Endothelial cell (in vitro differentiated cells): ENCODE results near the gene CLK3. TPM values are rescaled to one million over a fixed set of nuclear protein-coding genes. Genes with fewer than 3 reads are reported as not detected.
"Not testable (repeated sequence)": the region's sequence is repeated elsewhere in the genome, so short reads cannot be mapped to it uniquely, and the experiment has no call there.

Experiments
- DNase-seq: peaks from one replicate; pipeline ENCODE4 v3.0.0; 2021; ENCODE audit warnings: low spot score
- H3K27ac Mint-ChIP-seq: one replicate; pipeline ENCODE4 v1.8.0; 2021; ENCODE audit warnings: mixed read lengths, inconsistent platforms; ENCODE audit not compliant: unreplicated experiment
- H3K27me3 Mint-ChIP-seq: one replicate; pipeline ENCODE4 v1.8.0; 2021; ENCODE audit warnings: mild to moderate bottlenecking, moderate library complexity, mixed read lengths, inconsistent platforms; ENCODE audit not compliant: unreplicated experiment
- H3K36me3 Mint-ChIP-seq: one replicate; pipeline ENCODE4 v1.8.0; 2021; ENCODE audit warnings: mild to moderate bottlenecking, low read depth, mixed read lengths, inconsistent platforms; ENCODE audit not compliant: unreplicated experiment
- H3K4me1 Mint-ChIP-seq: one replicate; pipeline ENCODE4 v1.8.0; 2021; ENCODE audit warnings: mild to moderate bottlenecking, mixed read lengths, inconsistent platforms; ENCODE audit not compliant: unreplicated experiment
- H3K4me3 Mint-ChIP-seq: one replicate; pipeline ENCODE4 v1.8.0; 2021; ENCODE audit warnings: mild to moderate bottlenecking, mixed read lengths, inconsistent platforms; ENCODE audit not compliant: unreplicated experiment
- H3K9me3 Mint-ChIP-seq: one replicate; pipeline ENCODE4 v1.8.0; 2021; ENCODE audit warnings: mixed read lengths, inconsistent platforms; ENCODE audit not compliant: unreplicated experiment
- CTCF ChIP-seq: fragments of 200-600 bp; sonication (generic); IDR thresholded peaks from one replicate; pipeline ENCODE4 v1.5.0; 2021; ENCODE audit warnings: antibody characterized with exemption; ENCODE audit not compliant: unreplicated experiment
- total RNA-seq: library from RNA; stranded (reverse); fragmentation: NEBNext Ultra II Directional; extraction: Animal tissue kit (Norgen Biotek cat#: 25700); gene quantifications from one replicate; pipeline ENCODE4 v1.2.1, GENCODE V29; 2021; ENCODE audit not compliant: unreplicated experiment

Gene CLK3
- total RNA-seq, 1 donor from 2014 or later, result 81.7 TPM

GRCh38 chr15:74656935-74657535 lies 41.4 kb downstream of the CLK3 start:
- Mint-ChIP-seq H3K36me3 (peaks cover 12% of the 10 kb centered on the region), H3K27me3 (peaks cover 5% of the 10 kb centered on the region), H3K9me3 (no peaks in the 10 kb centered on the region), H3K4me1 (peaks cover 39% of the 10 kb centered on the region), H3K4me3 (no peak overlapping the region), H3K27ac (no peak overlapping the region)
- TF ChIP-seq CTCF, result no peak
- DNase-seq, result no peak

GRCh38 chr15:74657846-74658245 lies 42.2 kb downstream of the CLK3 start:
- Mint-ChIP-seq H3K36me3 (peaks cover 12% of the 10 kb centered on the region), H3K27ac (peak overlapping the region; percentile 19), H3K27me3 (peaks cover 5% of the 10 kb centered on the region), H3K9me3 (no peaks in the 10 kb centered on the region), H3K4me1 (peaks cover 44% of the 10 kb centered on the region), H3K4me3 (no peak overlapping the region)
- no peak for TF ChIP-seq CTCF
- DNase-seq, result no peak

- not testable (repeated sequence) for H3K27me3 Mint-ChIP-seq, DNase-seq, H3K9me3 Mint-ChIP-seq, H3K27ac Mint-ChIP-seq, H3K4me3 Mint-ChIP-seq, H3K36me3 Mint-ChIP-seq
- H3K4me1 Mint-ChIP-seq, result peaks cover 61% of the 10 kb centered on the region
Measured at GRCh38 chr15:74661280-74661679, 45.6 kb downstream of the CLK3 start.

GRCh38 chr15:74662064-74662860 lies 46.6 kb downstream of the CLK3 start:
- Mint-ChIP-seq H3K27me3 (no peaks in the 10 kb centered on the region), H3K4me1 (peaks cover 60% of the 10 kb centered on the region), H3K9me3 (no peaks in the 10 kb centered on the region), H3K27ac (peak overlapping the region; percentile 93), H3K36me3 (no peaks in the 10 kb centered on the region), H3K4me3 (peak overlapping the region; percentile 76)
- no peak for TF ChIP-seq CTCF
- DNase-seq, result no peak

- H3K27ac Mint-ChIP-seq, result peak overlapping the region; percentile 88
- H3K36me3 Mint-ChIP-seq, result no peaks in the 10 kb centered on the region
- H3K27me3 Mint-ChIP-seq, result no peaks in the 10 kb centered on the region
- no peak for DNase-seq
- no peak for TF ChIP-seq CTCF
- no peaks in the 10 kb centered on the region for H3K9me3 Mint-ChIP-seq
- H3K4me1 Mint-ChIP-seq, result peaks cover 50% of the 10 kb centered on the region
- H3K4me3 Mint-ChIP-seq, result peak overlapping the region; percentile 21
Measured at GRCh38 chr15:74663303-74664027, 47.8 kb downstream of the CLK3 start.
